Measurements from ENCODE around the gene STH. TPM values are rescaled to one million over a fixed set of nuclear protein-coding genes. Genes with fewer than 3 reads are reported as not detected.

The STH gene
- polyA plus RNA-seq, 1 donor (not counting 4 experiments of a cell fraction or from before 2014, with no cell fraction given): not detected

DNA sequence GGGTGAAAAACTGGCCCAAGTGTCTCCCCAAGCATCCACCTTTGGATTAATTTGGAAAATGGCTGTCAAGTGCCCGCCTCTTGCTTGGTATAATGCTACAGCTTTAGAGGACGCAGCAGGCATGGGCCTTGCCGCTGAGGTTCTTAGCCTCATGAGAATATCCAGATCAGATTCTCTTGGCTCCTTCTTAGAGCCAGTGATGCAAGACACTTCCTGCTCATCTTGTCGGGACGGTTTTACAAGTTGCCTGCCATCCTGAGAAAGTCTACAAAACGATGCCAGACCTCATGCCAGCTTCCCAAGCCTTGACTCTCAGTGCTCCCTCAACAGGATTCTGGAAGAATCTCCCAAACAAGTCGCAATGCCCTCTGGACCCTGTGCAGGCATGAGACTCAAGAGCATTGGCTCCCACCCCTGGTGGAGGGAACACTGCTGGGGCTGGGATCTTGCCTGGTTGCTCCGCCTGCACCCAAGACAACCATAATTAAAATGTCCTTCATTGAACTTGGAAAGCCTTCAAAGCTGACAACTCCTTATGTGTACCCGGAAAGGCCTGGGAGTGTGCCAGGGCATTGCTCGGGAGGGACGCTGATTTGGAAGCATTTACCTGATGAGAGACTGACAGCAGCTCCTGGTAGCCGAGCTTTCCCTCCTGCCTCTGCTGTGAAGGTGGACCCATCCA is 25.8 kb upstream of the STH start:
- DNase-seq (ENCODE audit: low read depth, low spot score): no peak

DNA sequence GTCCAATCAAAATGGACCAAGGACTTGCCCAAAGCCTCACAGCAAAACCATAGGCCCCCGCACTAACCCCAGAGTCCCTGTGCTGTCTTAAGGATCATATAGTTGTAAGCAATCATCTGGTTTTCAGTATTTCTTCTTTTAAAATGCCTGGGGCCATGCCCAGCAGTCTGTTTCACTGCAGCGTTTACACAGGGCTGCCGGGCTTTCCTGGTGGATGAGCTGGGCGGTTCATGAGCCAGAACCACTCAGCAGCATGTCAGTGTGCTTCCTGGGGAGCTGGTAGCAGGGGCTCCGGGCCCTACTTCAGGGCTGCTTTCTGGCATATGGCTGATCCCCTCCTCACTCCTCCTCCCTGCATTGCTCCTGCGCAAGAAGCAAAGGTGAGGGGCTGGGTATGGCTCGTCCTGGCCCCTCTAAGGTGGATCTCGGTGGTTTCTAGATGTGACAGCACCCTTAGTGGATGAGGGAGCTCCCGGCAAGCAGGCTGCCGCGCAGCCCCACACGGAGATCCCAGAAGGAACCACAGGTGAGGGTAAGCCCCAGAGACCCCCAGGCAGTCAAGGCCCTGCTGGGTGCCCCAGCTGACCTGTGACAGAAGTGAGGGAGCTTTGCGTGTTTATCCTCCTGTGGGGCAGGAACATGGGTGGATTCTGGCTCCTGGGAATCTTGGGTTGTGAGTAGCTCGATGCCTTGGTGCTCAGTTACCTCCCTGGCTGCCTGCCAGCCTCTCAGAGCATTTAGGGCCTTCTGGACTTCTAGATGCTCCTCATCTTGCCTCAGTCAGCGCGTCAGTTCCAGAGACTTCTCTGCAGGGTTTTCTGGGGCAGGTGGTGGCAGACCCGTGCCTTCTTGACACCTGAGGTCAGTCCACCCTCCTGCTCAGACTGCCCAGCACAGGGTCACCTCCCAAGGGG is 24.8 kb upstream of the STH start:
- no peak overlapping the region for H2AFZ ChIP-seq (ENCODE audit: control insufficient read depth, low read length)
- no peaks in the 10 kb centered on the region for H4K20me1 ChIP-seq (ENCODE audit: control insufficient read depth, extremely low read depth, insufficient read depth, low read length)
- no peak overlapping the region for H3K4me2 ChIP-seq (ENCODE audit: control insufficient read depth, extremely low read depth, insufficient read depth, low read depth, low read length)
- TF ChIP-seq EZH2 (IDR thresholded peaks at IDR 0.05; ENCODE audit: low read length): no peak
- TF ChIP-seq, protein P1, sequence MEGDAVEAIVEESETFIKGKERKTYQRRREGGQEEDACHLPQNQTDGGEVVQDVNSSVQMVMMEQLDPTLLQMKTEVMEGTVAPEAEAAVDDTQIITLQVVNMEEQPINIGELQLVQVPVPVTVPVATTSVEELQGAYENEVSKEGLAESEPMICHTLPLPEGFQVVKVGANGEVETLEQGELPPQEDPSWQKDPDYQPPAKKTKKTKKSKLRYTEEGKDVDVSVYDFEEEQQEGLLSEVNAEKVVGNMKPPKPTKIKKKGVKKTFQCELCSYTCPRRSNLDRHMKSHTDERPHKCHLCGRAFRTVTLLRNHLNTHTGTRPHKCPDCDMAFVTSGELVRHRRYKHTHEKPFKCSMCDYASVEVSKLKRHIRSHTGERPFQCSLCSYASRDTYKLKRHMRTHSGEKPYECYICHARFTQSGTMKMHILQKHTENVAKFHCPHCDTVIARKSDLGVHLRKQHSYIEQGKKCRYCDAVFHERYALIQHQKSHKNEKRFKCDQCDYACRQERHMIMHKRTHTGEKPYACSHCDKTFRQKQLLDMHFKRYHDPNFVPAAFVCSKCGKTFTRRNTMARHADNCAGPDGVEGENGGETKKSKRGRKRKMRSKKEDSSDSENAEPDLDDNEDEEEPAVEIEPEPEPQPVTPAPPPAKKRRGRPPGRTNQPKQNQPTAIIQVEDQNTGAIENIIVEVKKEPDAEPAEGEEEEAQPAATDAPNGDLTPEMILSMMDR (optimal IDR thresholded peaks at IDR 0.05 in 1 of 3, IDR thresholded peaks at IDR 0.05 in 1 of 3, conservative IDR thresholded peaks at IDR 0.05 in 1 of 3; ENCODE audit: extremely low read depth in 1 of 3, insufficient read depth in 2 of 3, low read length in 3 of 3): no peak
- no peaks in the 10 kb centered on the region for H3K9me3 ChIP-seq (ENCODE audit: control insufficient read depth, low read depth, low read length)
- peaks cover 53% of the 10 kb centered on the region for H3K27me3 ChIP-seq (ENCODE audit: control insufficient read depth, extremely low read depth, insufficient read depth, low read length)
- no peaks in the 10 kb centered on the region for H3K36me3 ChIP-seq (ENCODE audit: control insufficient read depth in 2 of 2, extremely low read depth in 1 of 2, insufficient read depth in 2 of 2, low read length in 2 of 2)
- no peak overlapping the region for H3K27ac ChIP-seq (ENCODE audit: control insufficient read depth, insufficient read depth, low read length)
- no peak overlapping the region for H3K4me3 ChIP-seq (ENCODE audit: control insufficient read depth in 2 of 3, extremely low read depth in 1 of 3, insufficient read depth in 2 of 3, low read depth in 1 of 3, low read length in 3 of 3)
- no peaks in the 10 kb centered on the region for H3K9me1 ChIP-seq (ENCODE audit: control insufficient read depth, extremely low read depth, insufficient read depth, low read length)
- DNase-seq (ENCODE audit: low read depth, low spot score): no peak
- dilution Hi-C loops (cut with MboI; ENCODE audit: extremely low pct_ligation_motif_present, low sequenced_read_pairs): no loop called here
- no peak overlapping the region for H3K9ac ChIP-seq (ENCODE audit: control insufficient read depth, extremely low read depth, insufficient read depth, low read length)
- FAIRE-seq: no peak
- no peaks in the 10 kb centered on the region for H3K79me2 ChIP-seq (ENCODE audit: control insufficient read depth, insufficient read depth, low read length)
- H3K4me1 ChIP-seq (ENCODE audit: control insufficient read depth, extremely low read depth, insufficient read depth, low read length): no peaks in the 10 kb centered on the region

More for the DNA sequence above, 25.8 kb upstream of the STH start:
- FAIRE-seq: no peak
- no peaks in the 10 kb centered on the region for H3K79me2 ChIP-seq (ENCODE audit: control insufficient read depth, insufficient read depth, low read length)
- TF ChIP-seq, protein P1 (optimal IDR thresholded peaks at IDR 0.05 in 1 of 3, IDR thresholded peaks at IDR 0.05 in 1 of 3, conservative IDR thresholded peaks at IDR 0.05 in 1 of 3; ENCODE audit: extremely low read depth in 1 of 3, insufficient read depth in 2 of 3, low read length in 3 of 3): no peak
- TF ChIP-seq EZH2 (IDR thresholded peaks at IDR 0.05; ENCODE audit: low read length): no peak
- H2AFZ ChIP-seq (ENCODE audit: control insufficient read depth, low read length): no peak overlapping the region
- no peak overlapping the region for H3K27ac ChIP-seq (ENCODE audit: control insufficient read depth, insufficient read depth, low read length)
- no peaks in the 10 kb centered on the region for H3K9me1 ChIP-seq (ENCODE audit: control insufficient read depth, extremely low read depth, insufficient read depth, low read length)
- no peaks in the 10 kb centered on the region for H3K4me1 ChIP-seq (ENCODE audit: control insufficient read depth, extremely low read depth, insufficient read depth, low read length)
- no peak overlapping the region for H3K4me3 ChIP-seq (ENCODE audit: control insufficient read depth in 2 of 3, extremely low read depth in 1 of 3, insufficient read depth in 2 of 3, low read depth in 1 of 3, low read length in 3 of 3)
- H3K36me3 ChIP-seq (ENCODE audit: control insufficient read depth in 2 of 2, extremely low read depth in 1 of 2, insufficient read depth in 2 of 2, low read length in 2 of 2): no peaks in the 10 kb centered on the region
- dilution Hi-C loops (cut with MboI; ENCODE audit: extremely low pct_ligation_motif_present, low sequenced_read_pairs): no loop called here
- H3K9ac ChIP-seq (ENCODE audit: control insufficient read depth, extremely low read depth, insufficient read depth, low read length): no peak overlapping the region
- no peaks in the 10 kb centered on the region for H3K9me3 ChIP-seq (ENCODE audit: control insufficient read depth, low read depth, low read length)
- peaks cover 54% of the 10 kb centered on the region for H3K27me3 ChIP-seq (ENCODE audit: control insufficient read depth, extremely low read depth, insufficient read depth, low read length)
- no peaks in the 10 kb centered on the region for H4K20me1 ChIP-seq (ENCODE audit: control insufficient read depth, extremely low read depth, insufficient read depth, low read length)
- H3K4me2 ChIP-seq (ENCODE audit: control insufficient read depth, extremely low read depth, insufficient read depth, low read depth, low read length): no peak overlapping the region
